Endometrial microvascular endothelial cells (primary cell): ENCODE measurements around the gene TSHZ2. TPM values are rescaled to one million over a fixed set of nuclear protein-coding genes. Genes with fewer than 3 reads are reported as not detected.
"Not testable (repeated sequence)": the region's sequence is repeated elsewhere in the genome, so short reads cannot be mapped to it uniquely, and the experiment has no call there.

Experiments used
- in situ Hi-C: cut with HindIII; loops from 2 replicates; pipeline ENCODE4 v1.10.0; 2017; ENCODE audit warnings: low sequenced_read_pairs, low pct_unique_long_range_greater_than_20kb; ENCODE audit errors: inconsistent ontology term
- total RNA-seq: library from RNA; depleted of rRNA; stranded (reverse); fragments of >200 nt; gene quantifications from one replicate; pipeline ENCODE4 v1.2.3, GENCODE V29; 2015; ENCODE audit errors: inconsistent ontology term

The TSHZ2 gene
- total RNA-seq, 1 donor from 2014 or later, result not detected

DNA sequence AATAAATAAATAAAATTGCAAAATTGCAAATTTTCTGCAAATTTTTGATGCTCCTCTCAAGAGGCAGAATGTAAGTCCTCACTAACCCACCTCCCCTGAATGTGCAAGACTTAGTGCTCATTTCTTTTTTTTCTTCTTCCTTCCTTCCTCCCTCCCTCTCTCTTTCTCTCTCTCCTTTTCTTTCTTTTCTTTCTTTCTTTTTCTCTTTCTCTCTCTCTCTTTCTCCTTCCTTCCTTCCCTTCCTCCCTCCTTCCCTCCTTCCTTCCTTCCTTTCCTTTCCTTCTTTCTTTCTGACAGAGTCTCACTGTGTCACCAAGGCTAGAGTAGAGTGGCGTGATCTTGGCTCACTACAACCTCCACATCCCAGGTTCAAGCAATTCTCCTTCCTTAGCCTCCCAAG, 561.3 kb downstream of the TSHZ2 start:
- in situ Hi-C loops, result no loop called here

DNA sequence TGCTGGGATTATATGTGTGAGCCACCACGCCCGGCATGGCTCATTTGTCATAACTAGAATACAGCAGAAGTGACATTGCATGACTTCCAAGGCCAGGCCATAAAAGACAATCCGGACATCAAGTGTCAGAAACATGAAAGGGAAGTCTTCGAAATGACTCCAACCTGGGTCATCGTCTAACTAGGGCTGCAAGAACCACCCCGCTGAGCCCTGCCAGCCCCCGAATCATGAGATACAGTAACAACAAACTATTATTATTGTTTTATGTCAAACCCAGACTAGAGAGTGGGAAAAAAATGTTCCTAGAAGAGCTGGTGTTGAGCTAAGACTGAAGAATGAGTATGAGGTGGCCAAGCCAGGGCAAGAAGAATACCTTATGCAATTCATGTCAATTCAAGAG, 561.9 kb downstream of the TSHZ2 start:
- in situ Hi-C loops, result no loop called here

DNA sequence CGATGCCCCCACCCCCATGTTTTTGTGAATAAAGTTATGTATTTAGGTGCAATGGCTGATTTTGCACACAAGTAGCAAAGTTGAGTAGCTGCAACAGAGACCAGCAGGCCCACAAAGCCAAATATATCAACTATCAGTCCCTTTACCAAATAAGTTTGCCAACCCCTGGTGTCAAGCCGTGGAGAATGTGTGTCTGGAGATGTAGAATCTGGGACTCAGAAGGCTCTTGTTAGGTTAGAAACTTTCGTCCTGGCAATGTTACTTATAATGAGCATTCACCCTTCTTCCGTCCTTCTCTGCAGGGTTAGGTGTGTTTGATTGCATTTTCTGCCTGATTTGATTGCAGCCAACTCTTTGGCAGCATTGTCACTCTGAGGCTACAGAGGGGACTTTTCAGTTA, 563.7 kb downstream of the TSHZ2 start:
- in situ Hi-C loops, result no loop called here

DNA sequence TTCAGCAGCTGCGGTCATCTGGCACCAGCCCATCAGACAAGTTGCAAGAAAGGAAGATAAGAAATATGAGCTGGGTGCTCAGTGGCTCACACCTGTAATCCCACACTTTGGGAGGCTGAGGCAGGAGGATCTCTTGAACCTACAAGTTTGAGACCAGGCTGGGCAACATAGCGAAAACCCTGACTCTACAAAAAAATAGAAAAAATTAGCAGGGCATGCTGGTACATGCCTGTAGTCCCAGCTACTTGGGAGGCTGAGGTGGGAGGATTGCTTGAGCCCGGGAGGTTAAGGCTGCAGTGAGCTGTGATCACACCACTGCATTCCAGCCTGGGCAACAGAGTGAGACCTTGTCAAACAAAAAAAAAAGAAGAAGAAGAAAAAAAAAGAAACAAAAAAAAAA, 564.2 kb downstream of the TSHZ2 start:
- in situ Hi-C loops, result not testable (repeated sequence)

DNA sequence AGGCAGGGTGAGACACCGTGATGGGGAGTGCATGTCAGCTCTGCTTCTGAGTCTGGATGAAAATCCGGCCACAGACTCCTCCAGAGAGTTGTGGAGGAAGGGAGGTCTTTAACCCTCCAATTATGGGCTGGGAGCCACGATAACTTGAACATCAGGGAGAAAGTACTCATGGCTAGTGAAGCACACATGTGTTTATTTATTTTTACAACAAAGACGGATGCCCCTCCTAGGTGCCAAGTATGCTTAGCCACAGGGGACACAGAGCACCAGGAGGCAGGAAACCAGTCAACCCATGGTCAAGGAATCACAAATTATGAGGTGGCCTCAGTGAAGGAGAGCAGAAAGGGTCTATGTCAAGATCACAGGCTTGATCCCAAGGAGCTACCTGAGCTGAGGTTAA, 567.4 kb downstream of the TSHZ2 start:
- in situ Hi-C loops, result no loop called here
